ENCODE data around the gene POU3F1.

The POU3F1 gene

GRCh38 chr1:38000529-38001455 is 45.8 kb downstream of the POU3F1 start:
- no peak for DNase-seq

DNA sequence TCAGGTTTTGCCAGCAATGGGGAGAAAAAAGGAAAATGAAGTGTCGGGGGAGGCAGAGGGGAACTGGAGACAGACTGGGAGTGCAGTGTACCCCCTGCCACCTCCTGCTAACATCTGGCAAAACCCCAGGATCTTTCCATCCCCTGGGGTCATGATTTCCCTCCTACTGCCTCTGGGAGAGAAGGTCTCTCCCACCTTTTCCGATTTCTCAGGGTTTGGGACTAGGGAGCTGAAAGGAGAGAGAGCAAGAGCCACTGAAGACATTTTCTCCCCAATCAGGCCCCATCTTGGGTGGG is 46.4 kb downstream of the POU3F1 start:
- DNase-seq = no peak

DNA sequence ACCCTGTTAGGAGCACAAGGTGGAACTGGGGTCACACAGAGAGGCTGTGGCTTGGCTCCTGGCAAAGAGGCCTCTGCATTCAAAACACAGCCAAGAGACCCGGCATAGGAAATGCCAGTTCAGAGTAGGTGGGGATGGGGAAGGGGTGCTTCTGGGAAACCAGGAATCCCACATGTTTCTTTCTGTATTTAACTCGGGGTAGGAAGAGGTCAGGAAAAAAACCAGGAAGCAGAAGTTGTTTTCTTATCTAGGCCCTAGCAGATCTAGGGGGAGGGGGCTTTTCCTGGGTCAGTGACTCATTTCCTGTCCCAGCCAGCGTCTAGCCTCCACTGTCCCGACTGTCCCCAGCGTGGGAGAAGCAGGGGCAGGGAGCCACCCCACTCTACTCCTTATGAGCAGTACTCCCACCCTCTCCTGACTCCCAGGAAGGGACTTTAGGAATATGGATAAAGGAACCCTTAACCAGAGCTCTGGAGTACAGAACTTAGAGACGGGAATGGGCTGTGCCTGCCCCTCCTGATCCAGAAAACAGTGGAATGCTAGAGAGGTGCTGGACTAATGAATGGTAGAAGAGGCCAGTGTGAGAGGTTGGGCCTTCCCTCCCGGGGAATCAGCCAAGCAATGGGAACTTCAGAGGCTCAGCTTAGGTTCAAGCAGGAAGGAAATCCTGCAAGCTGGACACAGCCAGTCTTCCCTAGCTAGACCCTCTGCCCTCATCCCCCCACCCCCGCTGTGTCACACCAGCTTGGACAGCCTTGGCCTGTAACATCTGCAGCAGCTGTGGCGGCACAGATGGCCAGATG is 47.0 kb downstream of the POU3F1 start:
- peak; percentile 35 to 46 for DNase-seq

DNA sequence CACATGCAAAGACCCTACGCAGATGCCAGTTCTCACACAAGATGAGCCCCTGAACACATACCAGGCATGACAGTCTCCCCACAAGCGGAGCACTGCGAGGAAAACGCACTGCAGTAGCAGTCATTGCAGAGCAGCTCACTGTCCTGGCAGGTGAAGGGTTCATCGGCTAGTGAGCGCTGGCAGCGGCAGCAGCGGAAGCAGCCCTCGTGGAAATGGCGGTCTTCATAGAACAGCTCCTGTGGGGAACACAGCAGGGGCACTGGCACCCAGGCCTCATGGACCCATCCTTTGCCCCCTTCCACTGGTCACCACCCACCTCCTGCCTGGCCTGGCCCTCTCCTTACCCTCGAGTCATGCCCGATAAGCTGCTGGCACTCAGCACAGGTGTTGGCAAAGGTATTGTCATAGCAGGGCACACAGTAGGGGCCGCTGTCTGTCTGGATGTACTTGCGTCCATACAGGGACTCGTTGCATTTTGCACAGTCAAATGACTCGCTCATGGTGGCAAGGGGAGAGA is 47.6 kb downstream of the POU3F1 start:
- DNase-seq = no peak

DNA sequence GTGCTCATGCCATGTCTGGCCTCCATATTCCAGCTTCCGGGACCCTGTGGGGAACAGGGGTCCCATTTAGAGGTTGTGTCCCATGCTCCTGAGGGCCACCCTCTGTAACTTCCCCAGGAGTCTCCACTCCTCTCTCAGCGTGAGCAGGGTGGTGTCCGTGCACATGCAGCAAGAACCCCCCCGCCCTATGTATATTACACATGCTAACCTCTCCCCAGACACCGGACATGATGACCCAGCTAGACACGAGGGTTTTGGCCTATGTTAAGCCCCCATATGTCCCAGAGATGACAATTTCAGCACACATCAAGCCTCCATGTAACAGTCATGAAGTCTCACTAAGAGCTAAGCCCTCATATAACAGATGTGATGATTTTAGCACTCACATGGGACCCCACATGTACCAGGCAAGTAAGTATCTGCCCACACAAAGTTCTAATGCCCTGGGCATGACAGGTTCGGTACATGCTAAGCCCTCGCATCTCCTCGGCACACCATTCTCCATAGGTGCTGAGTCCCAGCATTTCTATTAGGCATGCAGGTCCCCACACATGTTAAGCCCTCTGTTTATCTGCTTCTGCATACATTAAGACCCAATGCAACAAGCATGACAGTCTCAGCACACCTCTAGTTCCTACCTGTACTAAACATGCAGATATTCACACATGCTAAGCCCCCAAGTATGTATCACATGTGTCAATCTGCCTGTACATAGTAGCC is 48.3 kb downstream of the POU3F1 start:
- DNase-seq = no peak

DNA sequence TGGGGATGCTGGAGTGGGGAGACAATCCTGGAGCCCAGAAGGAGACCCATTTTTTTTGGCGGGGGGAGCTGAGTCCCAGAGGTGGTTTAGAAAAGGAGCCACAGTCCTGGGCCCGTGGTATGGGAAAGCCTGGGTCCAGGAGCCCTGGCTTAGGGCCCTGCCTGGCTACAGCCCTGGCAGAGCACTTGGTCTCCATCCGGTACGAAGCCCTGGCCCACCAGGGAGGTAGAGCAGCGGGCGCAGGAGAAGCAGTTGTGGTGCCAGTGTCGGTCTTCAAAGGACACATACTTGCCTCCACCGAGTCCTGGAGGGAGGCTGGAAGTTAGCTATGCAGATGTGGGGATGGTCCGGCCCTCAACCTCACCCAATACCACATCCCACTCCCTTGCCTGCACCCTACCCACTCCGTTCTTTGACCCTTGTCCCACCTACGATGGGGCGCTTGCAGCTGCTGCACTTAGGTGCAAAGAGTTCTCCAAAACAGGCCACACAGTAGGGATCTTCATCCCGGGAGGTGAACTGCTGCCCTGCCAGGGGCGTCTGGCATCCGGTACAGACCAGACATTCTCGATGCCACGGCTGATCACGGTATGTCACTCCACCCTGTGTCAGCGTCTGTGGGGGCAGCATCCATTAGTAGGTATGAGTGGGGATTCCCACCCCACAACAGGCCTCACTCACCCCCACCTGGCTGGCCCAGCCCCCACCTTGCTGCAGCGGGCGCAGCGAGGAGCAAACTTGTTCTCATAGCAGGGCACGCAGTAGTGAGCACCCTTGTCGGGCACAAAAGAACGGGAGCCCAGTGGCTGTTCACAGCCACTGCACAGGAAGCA is 49.1 kb downstream of the POU3F1 start:
- no peak for DNase-seq

DNA sequence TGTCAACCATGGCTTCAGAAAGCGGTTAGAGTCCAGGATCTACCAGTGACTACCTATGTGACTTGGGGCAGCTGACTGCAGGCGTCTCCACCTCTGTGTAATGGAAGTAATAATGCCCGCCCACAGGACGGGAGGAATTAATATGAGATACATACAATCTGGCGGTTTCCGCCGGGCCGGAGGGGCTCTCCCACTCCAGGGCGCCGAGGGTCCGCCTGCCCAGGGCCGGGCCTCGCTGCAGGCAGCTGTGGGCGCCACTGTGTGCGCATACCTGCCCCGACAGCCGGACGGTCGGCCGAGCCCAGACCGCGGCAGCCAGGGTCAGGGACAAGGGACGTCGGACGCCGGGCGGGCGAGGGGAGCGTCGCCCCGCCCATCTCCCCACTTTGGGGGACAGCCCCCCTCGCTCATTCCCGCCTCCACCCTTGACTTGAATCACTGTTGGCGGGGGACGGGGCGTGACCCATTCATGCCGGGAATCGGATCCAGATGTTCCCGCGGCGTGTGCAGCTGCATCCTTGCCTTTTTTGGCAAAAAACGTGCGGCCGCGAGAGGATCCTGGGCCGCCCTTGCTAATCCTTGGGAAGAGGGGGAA is 50.7 kb downstream of the POU3F1 start:
- DNase-seq = no peak

- no peak for DNase-seq
Observed at GRCh38 chr1:37994886-37995566, 51.6 kb downstream of the POU3F1 start.

Data from AML-193 (cell line).